ENCODE measurements around the gene COQ8A.

GRCh38 chr1:226904772-226905171, 35.3 kb upstream of the COQ8A start:
- TF ChIP-seq NR3C1 (IDR thresholded peaks at IDR 0.05): no peak
- TF ChIP-seq, protein P1, sequence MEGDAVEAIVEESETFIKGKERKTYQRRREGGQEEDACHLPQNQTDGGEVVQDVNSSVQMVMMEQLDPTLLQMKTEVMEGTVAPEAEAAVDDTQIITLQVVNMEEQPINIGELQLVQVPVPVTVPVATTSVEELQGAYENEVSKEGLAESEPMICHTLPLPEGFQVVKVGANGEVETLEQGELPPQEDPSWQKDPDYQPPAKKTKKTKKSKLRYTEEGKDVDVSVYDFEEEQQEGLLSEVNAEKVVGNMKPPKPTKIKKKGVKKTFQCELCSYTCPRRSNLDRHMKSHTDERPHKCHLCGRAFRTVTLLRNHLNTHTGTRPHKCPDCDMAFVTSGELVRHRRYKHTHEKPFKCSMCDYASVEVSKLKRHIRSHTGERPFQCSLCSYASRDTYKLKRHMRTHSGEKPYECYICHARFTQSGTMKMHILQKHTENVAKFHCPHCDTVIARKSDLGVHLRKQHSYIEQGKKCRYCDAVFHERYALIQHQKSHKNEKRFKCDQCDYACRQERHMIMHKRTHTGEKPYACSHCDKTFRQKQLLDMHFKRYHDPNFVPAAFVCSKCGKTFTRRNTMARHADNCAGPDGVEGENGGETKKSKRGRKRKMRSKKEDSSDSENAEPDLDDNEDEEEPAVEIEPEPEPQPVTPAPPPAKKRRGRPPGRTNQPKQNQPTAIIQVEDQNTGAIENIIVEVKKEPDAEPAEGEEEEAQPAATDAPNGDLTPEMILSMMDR (IDR thresholded peaks at IDR 0.05): no peak

Measured in A549 (cell line).